Measurements from ENCODE around the gene RAB11FIP3. TPM values are rescaled to one million over a fixed set of nuclear protein-coding genes. Genes with fewer than 3 reads are reported as not detected.

RAB11FIP3 gene
- polyA plus RNA-seq, 1 of the 3 experiments (the other 2 are of a cell fraction), result 24.8 TPM

GRCh38 chr16:405548-406506 lies 19.6 kb upstream of the RAB11FIP3 start:
- CTCF ChIA-PET, result interaction anchor here (1.2 kb wide), 1 partner anchor 18 kb away, joined by 3 read pairs; no protein-coding TSS in a partner anchor
- H3K9me3 ChIP-seq, result no peaks in the 10 kb centered on the region
- WGBS (ENCODE audit: low lambda C conversion rate), result 89% methylated on average over 14 of the region's 27 CpGs

More at GRCh38 chr16:405548-406506, 19.6 kb upstream of the RAB11FIP3 start:
- peaks cover 0 to 1% of the 10 kb centered on the region in 2 experiments for H3K36me3 ChIP-seq (replicated peaks in 1 of 2; ENCODE audit: control insufficient read depth in 1 of 2, insufficient read depth in 2 of 2, low read length in 1 of 2)
- H3K79me2 ChIP-seq (ENCODE audit: insufficient read depth), result peaks cover 10% of the 10 kb centered on the region
- H4K20me1 ChIP-seq (ENCODE audit: insufficient read depth), result no peaks in the 10 kb centered on the region
- no peaks in the 10 kb centered on the region for H3K27me3 ChIP-seq (ENCODE audit: insufficient read depth)
- no peak overlapping the region for H3K4me3 ChIP-seq (ENCODE audit: low read depth in 2 of 2, low read length in 1 of 2)
- no peaks in the 10 kb centered on the region for H3K9me2 ChIP-seq
- H3K9ac ChIP-seq, result no peak overlapping the region
- peaks cover 13% of the 10 kb centered on the region for H3F3A ChIP-seq (replicated peaks; ENCODE audit: insufficient read depth)
- H3K4me2 ChIP-seq, result no peak overlapping the region
- no peak for DNase-seq
- no peak overlapping the region for H2AFZ ChIP-seq (ENCODE audit: low read depth)
- peaks cover 0 to under 1% of the 10 kb centered on the region in 2 experiments; a peak in 1 of 4 replicates for H3K4me1 ChIP-seq (ENCODE audit: control insufficient read depth in 1 of 2, insufficient read depth in 2 of 2, low read depth in 1 of 2, low read length in 1 of 2)
- TF ChIP-seq FOXM1 (IDR thresholded peaks at IDR 0.05; ENCODE audit: low read depth), result no peak
- TF ChIP-seq MAX (IDR thresholded peaks at IDR 0.05; ENCODE audit: low read depth), result no peak
- TF ChIP-seq ZBTB33 (IDR thresholded peaks at IDR 0.05; ENCODE audit: borderline replicate concordance, low read depth), result no peak
- no peak for TF ChIP-seq TEAD4 (IDR thresholded peaks at IDR 0.05; ENCODE audit: borderline replicate concordance, insufficient read depth)
- TF ChIP-seq TAF1 (IDR thresholded peaks at IDR 0.05; ENCODE audit: borderline replicate concordance, low read depth, low read length), result no peak
- no peak for TF ChIP-seq GABPA (IDR thresholded peaks at IDR 0.05; ENCODE audit: low read depth)
- no peak for TF ChIP-seq POLR2AphosphoS5 (IDR thresholded peaks at IDR 0.05; ENCODE audit: low read depth, low read length)
- no peak for TF ChIP-seq FOXJ3 (CRISPR knock-in tag; IDR thresholded peaks at IDR 0.05)
- no peak for TF ChIP-seq TCF12 (IDR thresholded peaks at IDR 0.05)
- TF ChIP-seq SMC3 (IDR thresholded peaks at IDR 0.05; ENCODE audit: low read depth, low read length), result no peak
- TF ChIP-seq PBX3 (IDR thresholded peaks at IDR 0.05), result no peak
- TF ChIP-seq SIN3A (IDR thresholded peaks at IDR 0.05; ENCODE audit: borderline replicate concordance, low read depth, low read length), result no peak
- TF ChIP-seq YY1 (IDR thresholded peaks at IDR 0.05; ENCODE audit: low read depth), result no peak
- no peak for TF ChIP-seq JUND (IDR thresholded peaks at IDR 0.05)
- TF ChIP-seq CHD2 (IDR thresholded peaks at IDR 0.05; ENCODE audit: low read length, partially characterized antibody), result no peak
- H3K27ac ChIP-seq (ENCODE audit: low read depth in 2 of 2, low read length in 1 of 2), result no peak overlapping the region
- POLR2A ChIA-PET, result no interaction called here
